Measurements from ENCODE around the gene NAP1L4. TPM values are rescaled to one million over a fixed set of nuclear protein-coding genes. Genes with fewer than 3 reads are reported as not detected.

The NAP1L4 gene
- total and polyA plus RNA-seq, 2 donors (not counting 1 experiment from before 2014, with no cell fraction given) = 62.1 to 133 TPM

DNA sequence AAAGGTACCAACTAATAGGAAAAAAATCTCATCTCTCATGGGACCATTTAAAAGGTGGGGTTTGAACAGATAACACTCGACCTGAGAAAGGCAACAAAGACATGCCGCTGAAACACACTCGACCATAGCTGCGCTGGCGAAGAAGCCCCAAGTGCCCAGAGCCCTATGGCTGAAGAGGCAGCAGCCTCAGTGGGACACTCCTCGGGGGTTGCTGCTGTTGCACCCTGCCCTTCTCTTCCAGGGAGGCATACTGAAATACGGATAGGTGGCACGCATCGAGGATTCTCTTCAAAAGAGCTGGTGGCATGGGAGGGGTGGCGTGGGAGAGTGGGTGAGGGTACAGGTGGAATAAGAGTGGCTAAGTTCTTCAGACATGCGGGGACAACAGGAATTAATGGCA, 44.4 kb downstream of the NAP1L4 start:
- Histone ChIP-seq H3K9ac (ENCODE audit: low read length) (no peak overlapping the region), H3K4me1 (ENCODE audit: control insufficient read depth in 2 of 2, insufficient read depth in 2 of 2, low read length in 2 of 2) (peaks cover 6 to 7% of the 10 kb centered on the region in 2 donors), H4K20me1 (ENCODE audit: control insufficient read depth, insufficient read depth, low read length, poor library complexity, severe bottlenecking) (no peaks in the 10 kb centered on the region), H3K4me2 (replicated peaks; ENCODE audit: low read depth, low read length, poor library complexity, severe bottlenecking) (no peak overlapping the region), H3K36me3 (replicated peaks in 1 of 2; ENCODE audit: control extremely low read depth in 1 of 2, control insufficient read depth in 1 of 2, extremely low read depth in 1 of 2, insufficient read depth in 2 of 2, low read length in 1 of 2) (peaks cover 8 to 60% of the 10 kb centered on the region in 2 experiments), H3K79me2 (ENCODE audit: control insufficient read depth, insufficient read depth, low read length) (no peaks in the 10 kb centered on the region), H3K4me3 (ENCODE audit: control extremely low read depth in 1 of 5, extremely low read depth in 1 of 5, insufficient read depth in 1 of 5, low read depth in 2 of 5, low read length in 4 of 5) (no peak overlapping the region), H3K9me3 (ENCODE audit: control extremely low read depth in 1 of 3, control insufficient read depth in 2 of 3, insufficient read depth in 1 of 3, low read length in 2 of 3) (no peaks in the 10 kb centered on the region), H2AFZ (ENCODE audit: insufficient read depth, low read depth, low read length, poor library complexity, severe bottlenecking) (no peak overlapping the region), H3K27ac (ENCODE audit: low read length in 2 of 2) (no peak overlapping the region), H3K27me3 (replicated peaks in 1 of 4; ENCODE audit: control extremely low read depth in 1 of 4, control insufficient read depth in 3 of 4, insufficient read depth in 4 of 4, low read length in 3 of 4) (no peaks in the 10 kb centered on the region)
- TF ChIP-seq CTCF (IDR thresholded peaks at IDR 0.05) (no peak), EZH2 (IDR thresholded peaks at IDR 0.05; ENCODE audit: borderline replicate concordance, insufficient read depth, low read depth, low read length, poor library complexity, severe bottlenecking) (no peak)
- Mint-ChIP-seq H3K27me3 (no peaks in the 10 kb centered on the region), H3K4me3 (no peak overlapping the region), H3K4me1 (peaks cover 13% of the 10 kb centered on the region), H3K27ac (no peak overlapping the region), H3K9me3 (ENCODE audit: insufficient read depth) (no peaks in the 10 kb centered on the region)
- WGBS (ENCODE audit: insufficient coverage) = 88% methylated on average over 8 of the region's 11 CpGs
- ChIA-PET POLR2A (no interaction called here), CTCF (no interaction called here)
- ATAC-seq (ENCODE audit: low read depth) (no peak), DNase-seq (no peak)
- intact Hi-C loops (cut with micrococcal nuclease) = no loop called here

DNA sequence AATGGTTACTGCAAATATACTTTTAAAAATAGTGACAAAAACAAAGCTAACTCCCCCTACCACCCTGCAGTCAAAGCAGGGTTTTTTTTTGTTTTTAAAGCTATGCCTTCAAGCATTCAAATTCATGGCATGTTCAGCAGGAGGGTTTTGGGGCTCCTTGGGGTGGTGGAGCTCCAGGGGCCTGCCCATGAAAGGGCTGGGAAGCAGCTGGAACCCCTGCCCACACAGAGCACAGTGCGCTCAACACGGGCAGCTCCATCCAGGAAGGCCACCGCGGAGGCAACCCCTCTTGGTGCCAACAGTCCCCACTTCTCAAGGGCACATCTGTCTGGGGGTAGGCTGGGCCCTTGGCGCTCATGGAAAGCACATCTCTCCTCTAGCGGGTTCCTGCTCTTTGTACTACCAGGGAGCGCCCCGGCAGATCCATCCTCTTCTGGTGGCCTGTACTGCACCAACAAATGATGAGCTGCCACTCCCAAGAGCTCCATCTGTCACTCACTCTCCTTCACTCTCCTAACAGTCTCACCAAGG, 46.3 kb downstream of the NAP1L4 start:
- 88% methylated on average over 8 of the region's 8 CpGs for WGBS (ENCODE audit: insufficient coverage)
- H3K9ac ChIP-seq (ENCODE audit: low read length) = no peak overlapping the region
- peak overlapping the region; percentile 17 for H3K27ac Mint-ChIP-seq
- no peaks in the 10 kb centered on the region for H3K27me3 Mint-ChIP-seq
- no peaks in the 10 kb centered on the region for H3K27me3 ChIP-seq (replicated peaks in 1 of 4; ENCODE audit: control extremely low read depth in 1 of 4, control insufficient read depth in 3 of 4, insufficient read depth in 4 of 4, low read length in 3 of 4)
- H2AFZ ChIP-seq (ENCODE audit: insufficient read depth, low read depth, low read length, poor library complexity, severe bottlenecking) = no peak overlapping the region
- DNase-seq (no peak), ATAC-seq (ENCODE audit: low read depth) (no peak)
- no peaks in the 10 kb centered on the region for H3K79me2 ChIP-seq (ENCODE audit: control insufficient read depth, insufficient read depth, low read length)
- peak overlapping the region; percentile 36 for H3K4me2 ChIP-seq (replicated peaks; ENCODE audit: low read depth, low read length, poor library complexity, severe bottlenecking)
- H3K4me3 ChIP-seq (ENCODE audit: control extremely low read depth in 1 of 5, extremely low read depth in 1 of 5, insufficient read depth in 1 of 5, low read depth in 2 of 5, low read length in 4 of 5) = no peak overlapping the region
- no peak overlapping the region for H3K27ac ChIP-seq (ENCODE audit: low read length in 2 of 2)
- peaks cover 13% of the 10 kb centered on the region for H3K4me1 Mint-ChIP-seq
- intact Hi-C loops (cut with micrococcal nuclease) = no loop called here
- H3K9me3 Mint-ChIP-seq (ENCODE audit: insufficient read depth) = no peaks in the 10 kb centered on the region
- peaks cover 6 to 7% of the 10 kb centered on the region in 2 donors for H3K4me1 ChIP-seq (ENCODE audit: control insufficient read depth in 2 of 2, insufficient read depth in 2 of 2, low read length in 2 of 2)
- ChIA-PET POLR2A (no interaction called here), CTCF (no interaction called here)
- TF ChIP-seq EZH2 (IDR thresholded peaks at IDR 0.05; ENCODE audit: borderline replicate concordance, insufficient read depth, low read depth, low read length, poor library complexity, severe bottlenecking) (no peak), CTCF (IDR thresholded peaks at IDR 0.05) (no peak)
- no peaks in the 10 kb centered on the region for H3K9me3 ChIP-seq (ENCODE audit: control extremely low read depth in 1 of 3, control insufficient read depth in 2 of 3, insufficient read depth in 1 of 3, low read length in 2 of 3)
- peaks cover 7 to 41% of the 10 kb centered on the region in 2 experiments for H3K36me3 ChIP-seq (replicated peaks in 1 of 2; ENCODE audit: control extremely low read depth in 1 of 2, control insufficient read depth in 1 of 2, extremely low read depth in 1 of 2, insufficient read depth in 2 of 2, low read length in 1 of 2)
- no peaks in the 10 kb centered on the region for H4K20me1 ChIP-seq (ENCODE audit: control insufficient read depth, insufficient read depth, low read length, poor library complexity, severe bottlenecking)
- no peak overlapping the region for H3K4me3 Mint-ChIP-seq

Data from B cell (primary cell).